ENCODE results near the gene ARHGDIG. TPM values are rescaled to one million over a fixed set of nuclear protein-coding genes. Genes with fewer than 3 reads are reported as not detected.

Gene ARHGDIG
- total and polyA plus RNA-seq, 9 of the 15 experiments (the other 6 are each of a cell fraction or from before 2014, with no cell fraction given): 0.36 to 2.5 (median 0.64) TPM; not detected in 2

GRCh38 chr16:324451-325334, 44.3 kb downstream of the ARHGDIG start (continued):
- no peak for TF ChIP-seq ZNF407 (IDR thresholded peaks at IDR 0.05; ENCODE audit: low read depth)
- TF ChIP-seq SMARCB1 (IDR thresholded peaks at IDR 0.05; ENCODE audit: insufficient read length, low read depth): no peak
- no peak for TF ChIP-seq SP2 (IDR thresholded peaks at IDR 0.05; ENCODE audit: extremely low read depth, low read depth, low read length, poor library complexity, severe bottlenecking)
- no peak for TF ChIP-seq ZNF280A (IDR thresholded peaks at IDR 0.05; ENCODE audit: low read depth, partially characterized antibody)
- TF ChIP-seq NCOA2 (IDR thresholded peaks at IDR 0.05; ENCODE audit: partially characterized antibody in 2 of 2): no peak
- peak; percentile 85 for TF ChIP-seq TAL1 (IDR thresholded peaks at IDR 0.05)
- no peak for TF ChIP-seq ZFP1 (CRISPR knock-in tag; IDR thresholded peaks at IDR 0.05)
- TF ChIP-seq XRCC4 (IDR thresholded peaks at IDR 0.05; ENCODE audit: extremely low read depth, insufficient read depth, insufficient read length): no peak
- TF ChIP-seq IRF1 (CRISPR knock-in tag; IDR thresholded peaks at IDR 0.05; ENCODE audit: borderline replicate concordance): no peak
- peak; percentile 47 for TF ChIP-seq DACH1 (IDR thresholded peaks at IDR 0.05; ENCODE audit: partially characterized antibody)
- no peak for TF ChIP-seq TCF7L2 (IDR thresholded peaks at IDR 0.05; ENCODE audit: low read depth, low read length)
- TF ChIP-seq PYGO2 (tag; IDR thresholded peaks at IDR 0.05): no peak
- TF ChIP-seq SMAD2 (IDR thresholded peaks at IDR 0.05; ENCODE audit: low read depth, low read length): no peak
- peak; percentile 69 for TF ChIP-seq MYNN (IDR thresholded peaks at IDR 0.05)
- no peak for TF ChIP-seq MYNN (CRISPR knock-in tag; IDR thresholded peaks at IDR 0.05)
- TF ChIP-seq TCF7 (IDR thresholded peaks at IDR 0.05; ENCODE audit: borderline replicate concordance): no peak
